Epithelial cell of proximal tubule (primary cell): Measurements from ENCODE around the gene TMA7. TPM values are rescaled to one million over a fixed set of nuclear protein-coding genes. Genes with fewer than 3 reads are reported as not detected.

Source experiments
- DNase-seq: peaks from one replicate; pipeline ENCODE4 v3.0.0-alpha.2; 2011; ENCODE audit warnings: low read depth
- H3K4me3 ChIP-seq: 2 replicates; pipeline ENCODE4 v1.5.1; 2011; ENCODE audit warnings: low read depth, mild to moderate bottlenecking, low read length
- total RNA-seq: library from RNA; depleted of rRNA; stranded (reverse); fragments of >200 nt; gene quantifications from 2 replicates; pipeline ENCODE4 v1.2.3, GENCODE V29; 2015
- TF ChIP-seq, protein P1 (sequence below): conservative IDR thresholded peaks from 2 replicates; pipeline ENCODE4 v1.5.1; 2012; ENCODE audit warnings: low read depth, mild to moderate bottlenecking, low read length

The TMA7 gene
- total RNA-seq, 1 donor from 2014 or later: 687 TPM

DNA sequence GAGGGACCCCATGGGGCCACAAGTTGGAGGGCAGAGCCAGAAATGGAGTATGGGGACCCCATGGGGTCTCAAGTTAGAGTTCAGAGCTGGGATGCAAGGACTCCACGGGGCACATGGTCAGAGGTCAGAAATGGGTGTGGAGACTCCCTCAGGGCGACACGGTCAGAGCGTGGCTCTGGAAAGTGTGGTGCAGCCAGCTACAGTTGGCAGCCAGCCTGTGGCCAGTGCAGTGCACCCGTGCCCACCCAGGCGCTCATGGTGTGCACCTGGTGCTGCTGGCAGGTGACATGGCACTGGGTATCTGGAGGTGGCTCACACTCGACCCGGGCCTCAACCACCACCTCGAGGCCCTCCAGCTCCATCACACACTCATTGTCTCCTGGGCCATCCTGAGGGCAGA, 21.4 kb upstream of the TMA7 start:
- DNase-seq: no peak
- TF ChIP-seq, protein P1, sequence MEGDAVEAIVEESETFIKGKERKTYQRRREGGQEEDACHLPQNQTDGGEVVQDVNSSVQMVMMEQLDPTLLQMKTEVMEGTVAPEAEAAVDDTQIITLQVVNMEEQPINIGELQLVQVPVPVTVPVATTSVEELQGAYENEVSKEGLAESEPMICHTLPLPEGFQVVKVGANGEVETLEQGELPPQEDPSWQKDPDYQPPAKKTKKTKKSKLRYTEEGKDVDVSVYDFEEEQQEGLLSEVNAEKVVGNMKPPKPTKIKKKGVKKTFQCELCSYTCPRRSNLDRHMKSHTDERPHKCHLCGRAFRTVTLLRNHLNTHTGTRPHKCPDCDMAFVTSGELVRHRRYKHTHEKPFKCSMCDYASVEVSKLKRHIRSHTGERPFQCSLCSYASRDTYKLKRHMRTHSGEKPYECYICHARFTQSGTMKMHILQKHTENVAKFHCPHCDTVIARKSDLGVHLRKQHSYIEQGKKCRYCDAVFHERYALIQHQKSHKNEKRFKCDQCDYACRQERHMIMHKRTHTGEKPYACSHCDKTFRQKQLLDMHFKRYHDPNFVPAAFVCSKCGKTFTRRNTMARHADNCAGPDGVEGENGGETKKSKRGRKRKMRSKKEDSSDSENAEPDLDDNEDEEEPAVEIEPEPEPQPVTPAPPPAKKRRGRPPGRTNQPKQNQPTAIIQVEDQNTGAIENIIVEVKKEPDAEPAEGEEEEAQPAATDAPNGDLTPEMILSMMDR: no peak
- H3K4me3 ChIP-seq: no peak overlapping the region

- no peak for DNase-seq
- H3K4me3 ChIP-seq: no peak overlapping the region
- TF ChIP-seq, protein P1: no peak
Measured at GRCh38 chr3:48419149-48419548, 20.9 kb upstream of the TMA7 start.

DNA sequence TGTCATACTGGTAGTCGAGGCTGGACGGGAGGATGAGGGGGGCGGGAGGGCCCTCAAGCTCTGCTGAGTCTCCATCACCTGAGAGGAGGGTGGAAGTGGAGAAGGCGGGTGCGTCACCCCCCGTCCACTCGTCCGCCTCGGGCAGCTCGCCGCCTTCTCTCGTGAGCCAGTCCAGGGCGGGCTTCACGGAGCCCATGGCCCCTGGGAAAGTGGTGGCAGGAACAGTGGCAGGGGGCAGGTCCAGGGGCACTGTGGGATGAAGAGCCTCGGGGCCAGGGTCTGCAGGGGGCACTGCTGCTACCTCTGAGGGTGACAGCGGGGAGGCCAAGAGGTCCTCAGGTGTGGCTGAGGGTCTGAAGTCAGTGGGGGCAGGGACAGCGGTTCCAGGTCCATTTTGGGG, 20.5 kb upstream of the TMA7 start:
- no peak for DNase-seq
- TF ChIP-seq, protein P1: no peak
- H3K4me3 ChIP-seq: no peak overlapping the region

GRCh38 chr3:48420561-48420960, 19.5 kb upstream of the TMA7 start:
- H3K4me3 ChIP-seq: no peak overlapping the region
- TF ChIP-seq, protein P1: no peak
- no peak for DNase-seq

GRCh38 chr3:48422272-48422671, 17.8 kb upstream of the TMA7 start:
- H3K4me3 ChIP-seq: no peak overlapping the region
- no peak for DNase-seq
- TF ChIP-seq, protein P1: peak; percentile 20

GRCh38 chr3:48422681-48423080, 17.4 kb upstream of the TMA7 start:
- no peak for DNase-seq
- TF ChIP-seq, protein P1: no peak
- no peak overlapping the region for H3K4me3 ChIP-seq

- TF ChIP-seq, protein P1: no peak
- no peak overlapping the region for H3K4me3 ChIP-seq
- DNase-seq: no peak
Measured at GRCh38 chr3:48423241-48423882, 16.7 kb upstream of the TMA7 start.
